Endodermal cell (in vitro differentiated cells): Measurements from ENCODE around the gene SHTN1. TPM values are rescaled to one million over a fixed set of nuclear protein-coding genes. Genes with fewer than 3 reads are reported as not detected.

ENCODE experiments used
- DNase-seq: peaks from one replicate; pipeline ENCODE4 v3.0.0-alpha.2; 2017
- H3K27ac ChIP-seq: 2 replicates; pipeline ENCODE4 v1.5.1; 2013; ENCODE audit warnings: mild to moderate bottlenecking, low read depth, low read length, moderate library complexity
- H3K27me3 ChIP-seq: 2 replicates; pipeline ENCODE4 v1.6.1; 2013; ENCODE audit warnings: mild to moderate bottlenecking, low read length, moderate library complexity; ENCODE audit not compliant: insufficient read depth, control insufficient read depth, poor library complexity, severe bottlenecking
- H3K36me3 ChIP-seq: 2 replicates; pipeline ENCODE4 v1.7.0; 2013; ENCODE audit warnings: mild to moderate bottlenecking, low read length, moderate library complexity; ENCODE audit not compliant: control insufficient read depth, insufficient read depth
- H3K4me1 ChIP-seq: one replicate; pipeline ENCODE4 v1.7.0; 2013; ENCODE audit warnings: low read length; ENCODE audit not compliant: control insufficient read depth, insufficient read depth
- H3K4me3 ChIP-seq: 2 replicates; pipeline ENCODE4 v1.5.1; 2013; ENCODE audit warnings: mild to moderate bottlenecking, low read length, moderate library complexity
- H3K9ac ChIP-seq: 2 replicates; pipeline ENCODE4 v1.6.1; 2013; ENCODE audit warnings: mild to moderate bottlenecking, low read length, moderate library complexity; ENCODE audit not compliant: poor library complexity, severe bottlenecking; ENCODE audit errors: extremely low read depth
- H3K9me3 ChIP-seq: 2 replicates; pipeline ENCODE4 v1.6.1; 2013; ENCODE audit warnings: mild to moderate bottlenecking, low read length, moderate library complexity; ENCODE audit not compliant: control insufficient read depth
- H3K27ac Mint-ChIP-seq: 2 replicates; pipeline ENCODE4 v1.8.0; 2020; ENCODE audit warnings: mixed read lengths
- H3K27me3 Mint-ChIP-seq: 2 replicates; pipeline ENCODE4 v1.8.0; 2021; ENCODE audit warnings: mild to moderate bottlenecking, mixed read lengths; ENCODE audit not compliant: insufficient read depth
- H3K36me3 Mint-ChIP-seq: 2 replicates; pipeline ENCODE4 v1.8.0; 2020; ENCODE audit warnings: low read depth, mixed read lengths
- H3K4me1 Mint-ChIP-seq: 2 replicates; pipeline ENCODE4 v1.8.0; 2020; ENCODE audit warnings: mixed read lengths
- H3K4me3 Mint-ChIP-seq: 2 replicates; pipeline ENCODE4 v1.8.0; 2020; ENCODE audit warnings: mild to moderate bottlenecking, moderate library complexity, mixed read lengths
- H3K9me3 Mint-ChIP-seq: 2 replicates; pipeline ENCODE4 v1.8.0; 2020; ENCODE audit warnings: mild to moderate bottlenecking, mixed read lengths
- WGBS, 2 experiments: methylation state at CpG; one replicate each; pipeline versions ENCODE4 v1.1.5 to v1.1.7; 2013; ENCODE audit warnings: missing lambda C conversion rate in 2 of 2, mixed read lengths in 1 of 2; ENCODE audit not compliant: insufficient coverage in 1 of 2, insufficient read length in 1 of 2; 5-methylcytosine and 5-hydroxymethylcytosine counted together
- total RNA-seq, 2 donors: library from RNA; stranded (reverse); fragmentation: NEBNext Ultra II Directional in 1 of 2; extraction: Animal tissue kit (Norgen Biotek cat#: 25700) in 1 of 2; gene quantifications; 2 replicates in 1 of 2; 3 replicates in 1 of 2; pipeline ENCODE4 v1.2.1, GENCODE V29; 2021
- TF ChIP-seq, protein P1 (sequence below): fragments of 200-600 bp; sonication (generic); conservative IDR thresholded peaks from 2 replicates; pipeline ENCODE4 v1.5.0; 2021; ENCODE audit warnings: antibody characterized with exemption, mild to moderate bottlenecking

The SHTN1 gene
- total RNA-seq, 2 donors from 2014 or later: 39.4 to 59.5 TPM

DNA sequence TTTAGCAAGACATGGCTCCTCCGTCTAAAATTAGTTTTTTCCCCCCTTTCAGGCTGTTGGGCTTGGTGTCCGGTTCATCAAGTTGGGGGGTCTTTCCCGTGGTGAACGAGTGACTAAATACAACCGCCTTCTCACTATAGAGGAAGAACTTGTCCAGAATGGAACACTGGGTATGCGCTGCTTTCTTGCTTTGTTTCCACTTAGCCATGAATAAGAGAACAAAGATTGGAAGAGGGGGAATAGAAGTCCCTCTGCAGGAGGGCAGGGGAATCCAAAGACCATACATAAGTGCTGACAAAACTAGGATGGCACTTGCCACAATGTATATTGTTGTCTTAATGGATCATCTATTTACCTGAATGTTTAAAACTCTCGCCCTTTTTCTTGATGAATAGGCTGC, 125.2 kb downstream of the SHTN1 start:
- WGBS, 2 experiments: 62 to 73% methylated on average over 5 to 7 of the region's 7 CpGs
- Histone ChIP-seq H3K9ac (no peak overlapping the region), H3K4me3 (no peak overlapping the region), H3K27me3 (no peaks in the 10 kb centered on the region), H3K27ac (no peak overlapping the region), H3K36me3 (peaks cover 5% of the 10 kb centered on the region), H3K9me3 (no peaks in the 10 kb centered on the region), H3K4me1 (no peaks in the 10 kb centered on the region)
- TF ChIP-seq, protein P1, sequence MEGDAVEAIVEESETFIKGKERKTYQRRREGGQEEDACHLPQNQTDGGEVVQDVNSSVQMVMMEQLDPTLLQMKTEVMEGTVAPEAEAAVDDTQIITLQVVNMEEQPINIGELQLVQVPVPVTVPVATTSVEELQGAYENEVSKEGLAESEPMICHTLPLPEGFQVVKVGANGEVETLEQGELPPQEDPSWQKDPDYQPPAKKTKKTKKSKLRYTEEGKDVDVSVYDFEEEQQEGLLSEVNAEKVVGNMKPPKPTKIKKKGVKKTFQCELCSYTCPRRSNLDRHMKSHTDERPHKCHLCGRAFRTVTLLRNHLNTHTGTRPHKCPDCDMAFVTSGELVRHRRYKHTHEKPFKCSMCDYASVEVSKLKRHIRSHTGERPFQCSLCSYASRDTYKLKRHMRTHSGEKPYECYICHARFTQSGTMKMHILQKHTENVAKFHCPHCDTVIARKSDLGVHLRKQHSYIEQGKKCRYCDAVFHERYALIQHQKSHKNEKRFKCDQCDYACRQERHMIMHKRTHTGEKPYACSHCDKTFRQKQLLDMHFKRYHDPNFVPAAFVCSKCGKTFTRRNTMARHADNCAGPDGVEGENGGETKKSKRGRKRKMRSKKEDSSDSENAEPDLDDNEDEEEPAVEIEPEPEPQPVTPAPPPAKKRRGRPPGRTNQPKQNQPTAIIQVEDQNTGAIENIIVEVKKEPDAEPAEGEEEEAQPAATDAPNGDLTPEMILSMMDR: peak; percentile 22
- no peak for DNase-seq
- peaks cover 13% of the 10 kb centered on the region for H3K4me1 Mint-ChIP-seq
- peaks cover 3% of the 10 kb centered on the region for H3K36me3 Mint-ChIP-seq
- H3K27me3 Mint-ChIP-seq: no peaks in the 10 kb centered on the region
- peak overlapping the region; percentile 68 for H3K27ac Mint-ChIP-seq
- H3K4me3 Mint-ChIP-seq: no peak overlapping the region
- no peaks in the 10 kb centered on the region for H3K9me3 Mint-ChIP-seq

DNA sequence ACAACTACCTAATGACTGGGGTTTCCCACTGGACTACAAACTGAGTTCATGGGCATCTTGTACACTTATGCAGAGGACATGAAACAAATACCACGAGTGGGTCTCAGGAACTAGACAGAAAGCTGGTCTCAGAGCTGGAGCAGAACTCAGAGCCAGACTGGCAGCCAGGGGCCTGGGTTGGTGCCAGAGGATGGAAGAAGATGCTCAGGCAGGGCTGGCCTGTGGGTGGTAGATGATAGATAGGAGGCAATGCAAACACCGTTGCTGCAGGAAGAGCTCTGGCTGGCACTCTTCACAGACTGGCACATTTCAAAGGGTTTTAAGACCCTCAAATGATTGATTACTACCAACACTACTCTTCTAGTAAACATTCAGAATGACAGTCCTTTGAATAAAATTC, 126.9 kb downstream of the SHTN1 start:
- Histone ChIP-seq H3K27me3 (no peaks in the 10 kb centered on the region), H3K27ac (no peak overlapping the region), H3K36me3 (no peaks in the 10 kb centered on the region), H3K4me1 (no peaks in the 10 kb centered on the region), H3K9me3 (no peaks in the 10 kb centered on the region), H3K4me3 (no peak overlapping the region), H3K9ac (no peak overlapping the region)
- DNase-seq: no peak
- Mint-ChIP-seq H3K4me3 (no peak overlapping the region), H3K27me3 (no peaks in the 10 kb centered on the region), H3K4me1 (peaks cover 21% of the 10 kb centered on the region), H3K9me3 (no peaks in the 10 kb centered on the region), H3K27ac (no peak overlapping the region), H3K36me3 (peaks cover 3% of the 10 kb centered on the region)
- WGBS, 2 experiments: 73 to 91% methylated on average over 2 of the region's 2 CpGs
- TF ChIP-seq, protein P1: no peak

DNA sequence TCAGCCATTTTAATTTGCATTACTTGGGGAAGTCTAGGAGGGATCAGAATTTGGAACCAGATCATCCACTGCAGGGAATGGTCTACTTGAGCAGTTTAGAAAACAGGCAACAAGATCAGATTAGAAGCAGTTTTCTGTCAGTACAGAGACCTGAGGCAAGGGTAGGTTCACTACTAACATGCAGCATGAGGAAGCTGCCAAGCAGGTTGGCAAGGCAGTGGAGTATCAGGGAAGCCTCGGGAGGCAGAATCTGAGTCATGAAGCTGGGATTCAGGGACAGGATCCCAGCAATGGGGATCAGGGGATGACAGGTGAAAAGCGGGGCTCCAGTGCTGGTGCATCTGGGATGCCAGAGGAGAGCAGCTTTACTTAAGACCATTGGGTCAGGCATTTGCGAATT, 127.6 kb downstream of the SHTN1 start:
- peaks cover 3% of the 10 kb centered on the region for H3K36me3 Mint-ChIP-seq
- Histone ChIP-seq H3K4me1 (no peaks in the 10 kb centered on the region), H3K9me3 (no peaks in the 10 kb centered on the region), H3K4me3 (no peak overlapping the region), H3K9ac (no peak overlapping the region), H3K27me3 (no peaks in the 10 kb centered on the region), H3K27ac (no peak overlapping the region), H3K36me3 (no peaks in the 10 kb centered on the region)
- WGBS, 2 experiments: 93 to 97% methylated on average over 3 of the region's 3 CpGs
- no peaks in the 10 kb centered on the region for H3K27me3 Mint-ChIP-seq
- no peak for DNase-seq
- no peak overlapping the region for H3K27ac Mint-ChIP-seq
- TF ChIP-seq, protein P1: no peak
- no peak overlapping the region for H3K4me3 Mint-ChIP-seq
- H3K9me3 Mint-ChIP-seq: peaks cover 2% of the 10 kb centered on the region
- H3K4me1 Mint-ChIP-seq: peaks cover 24% of the 10 kb centered on the region
